NCI-H2029 treated with DMSO at 0.1 percent for 48 hours (cell line): Measurements from ENCODE around the gene DBI.

Source experiments
- DNase-seq: peaks from one replicate; lab custom pipeline; 2025; lab: John Stamatoyannopoulos, UW

The DBI gene

GRCh38 chr2:119366649-119367471 is at the start of gene DBI, which contains the start of gene C2orf76:
TSS of gene DBI (plus strand) at chr2:119366977. CDS start at chr2:119367052, 75 bp downstream.
TSS of gene C2orf76 (minus strand) at chr2:119366834. CDS start at chr2:119339959, 26,875 bp downstream.
- peak; percentile 87 for DNase-seq

- no peak for DNase-seq
These were observed 49.2 kb upstream of the DBI start for GRCh38 chr2:119317554-119317953.

GRCh38 chr2:119319593-119319992 is 47.2 kb upstream of the DBI start:
- DNase-seq, result no peak

- no peak for DNase-seq
These were observed 43.3 kb upstream of the DBI start for GRCh38 chr2:119323459-119323858.

- no peak for DNase-seq
These were observed 42.0 kb upstream of the DBI start for GRCh38 chr2:119324685-119325270.

GRCh38 chr2:119326938-119327337 is 39.8 kb upstream of the DBI start:
- no peak for DNase-seq

- DNase-seq, result no peak
These were observed 39.3 kb upstream of the DBI start for GRCh38 chr2:119327431-119327830.

- DNase-seq, result no peak
These were observed 33.8 kb upstream of the DBI start for GRCh38 chr2:119332953-119333352.

- no peak for DNase-seq
These were observed 33.4 kb upstream of the DBI start for GRCh38 chr2:119333360-119333759.

- no peak for DNase-seq
These were observed 32.9 kb upstream of the DBI start for GRCh38 chr2:119333833-119334232.

GRCh38 chr2:119337749-119338148 is 29.0 kb upstream of the DBI start:
- no peak for DNase-seq

GRCh38 chr2:119338272-119338671 is 28.5 kb upstream of the DBI start:
- DNase-seq, result no peak

- DNase-seq, result no peak
These were observed 27.8 kb upstream of the DBI start for GRCh38 chr2:119338826-119339561.

GRCh38 chr2:119339562-119339923 is 27.2 kb upstream of the DBI start:
- no peak for DNase-seq

- no peak for DNase-seq
These were observed 25.1 kb upstream of the DBI start for GRCh38 chr2:119341684-119342083.

GRCh38 chr2:119349289-119349688 is 17.5 kb upstream of the DBI start:
- no peak for DNase-seq

- no peak for DNase-seq
These were observed 16.3 kb upstream of the DBI start for GRCh38 chr2:119350311-119350998.

GRCh38 chr2:119352357-119352756 is 14.4 kb upstream of the DBI start:
- DNase-seq, result peak; percentile 41

- DNase-seq, result no peak
These were observed 11.9 kb upstream of the DBI start for GRCh38 chr2:119354860-119355259.

- DNase-seq, result no peak
These were observed 7.0 kb upstream of the DBI start for GRCh38 chr2:119359774-119360173.

- DNase-seq, result no peak
These were observed 6.3 kb upstream of the DBI start for GRCh38 chr2:119360423-119360966.

- no peak for DNase-seq
These were observed 2.0 kb upstream of the DBI start for GRCh38 chr2:119364798-119365197.
